ENCODE data around the gene COLQ.
"Not testable (repeated sequence)": the region's sequence is repeated elsewhere in the genome, so short reads cannot be mapped to it uniquely, and the experiment has no call there.

Gene COLQ

GRCh38 chr3:15486979-15487378 is 34.5 kb downstream of the COLQ start:
- DNase-seq: no peak

- no peak for DNase-seq
These were observed 35.5 kb downstream of the COLQ start for GRCh38 chr3:15486020-15486419.

- not testable (repeated sequence) for DNase-seq
These were observed 37.0 kb downstream of the COLQ start for GRCh38 chr3:15484551-15484950.

- DNase-seq: no peak
These were observed 41.9 kb downstream of the COLQ start for GRCh38 chr3:15479400-15480224.

DNA sequence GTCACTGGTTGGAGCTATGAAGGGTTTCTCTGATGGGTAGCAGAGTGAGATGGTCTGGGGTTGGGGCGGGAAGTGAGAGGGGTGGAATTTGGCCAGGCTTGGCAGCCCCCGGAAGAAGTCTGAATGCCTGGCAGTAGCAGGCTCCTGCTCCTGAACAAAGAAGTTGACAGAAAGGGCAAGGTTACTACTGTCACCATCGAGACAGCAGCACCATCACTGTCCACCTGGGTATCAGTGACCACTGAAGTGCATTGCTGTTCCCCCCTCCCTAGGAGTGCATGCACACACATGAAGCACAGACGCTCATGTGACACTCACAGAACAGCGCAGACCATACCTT is 42.9 kb downstream of the COLQ start:
- DNase-seq: no peak

DNA sequence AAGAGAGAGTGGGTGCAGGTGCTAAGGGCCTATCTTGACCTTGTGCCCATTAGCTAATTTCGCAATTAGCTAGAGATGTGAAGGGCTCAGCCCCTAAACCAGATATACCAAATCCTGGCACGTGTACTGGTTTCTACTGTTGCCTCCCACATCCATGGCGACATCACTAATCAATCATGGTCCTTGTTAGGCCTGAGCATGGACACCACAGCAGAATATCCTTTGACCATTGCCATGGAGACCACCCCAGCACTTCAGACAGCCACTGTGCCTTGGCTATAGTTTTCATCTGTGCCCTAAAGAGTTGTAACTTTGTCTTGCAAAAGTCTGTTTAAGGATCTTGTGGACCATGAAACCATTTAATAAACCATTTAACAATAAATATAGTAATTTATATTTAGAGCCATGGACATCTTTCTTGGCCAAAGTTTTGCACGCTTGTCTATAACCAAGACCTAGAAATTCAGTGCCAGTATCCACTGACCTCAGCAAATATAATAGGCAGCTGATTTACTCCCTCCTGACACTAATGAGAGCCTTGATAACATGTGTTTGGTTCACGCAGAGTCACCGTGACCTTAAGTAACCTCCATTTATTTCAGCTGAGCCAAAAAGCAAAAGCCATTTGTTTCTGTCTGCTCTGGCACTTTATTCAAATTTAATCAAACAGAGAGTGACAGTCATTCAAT is 43.4 kb downstream of the COLQ start:
- no peak for DNase-seq

DNA sequence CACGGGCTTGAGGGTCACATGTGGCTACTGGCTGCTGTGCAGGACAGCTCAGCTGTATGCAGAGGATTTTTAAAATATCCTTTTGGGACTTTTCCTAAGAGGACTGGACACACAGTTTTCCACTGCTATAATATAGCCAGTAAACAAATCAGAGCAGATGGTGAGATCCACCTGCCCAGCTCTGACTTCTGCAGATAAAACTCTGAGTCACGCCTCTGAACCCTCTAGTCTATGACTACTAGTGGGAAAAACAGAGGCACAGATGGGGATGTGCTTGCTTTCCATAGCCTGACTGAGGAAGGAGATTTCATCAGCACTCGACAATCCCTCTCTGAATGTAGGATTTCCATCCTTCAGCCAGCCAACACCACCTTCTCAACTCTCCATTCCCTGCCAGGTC is 45.1 kb downstream of the COLQ start:
- no peak for DNase-seq

- DNase-seq: no peak
These were observed 46.3 kb downstream of the COLQ start for GRCh38 chr3:15475161-15475560.

- DNase-seq: no peak
These were observed 49.6 kb downstream of the COLQ start for GRCh38 chr3:15471861-15472260.

DNA sequence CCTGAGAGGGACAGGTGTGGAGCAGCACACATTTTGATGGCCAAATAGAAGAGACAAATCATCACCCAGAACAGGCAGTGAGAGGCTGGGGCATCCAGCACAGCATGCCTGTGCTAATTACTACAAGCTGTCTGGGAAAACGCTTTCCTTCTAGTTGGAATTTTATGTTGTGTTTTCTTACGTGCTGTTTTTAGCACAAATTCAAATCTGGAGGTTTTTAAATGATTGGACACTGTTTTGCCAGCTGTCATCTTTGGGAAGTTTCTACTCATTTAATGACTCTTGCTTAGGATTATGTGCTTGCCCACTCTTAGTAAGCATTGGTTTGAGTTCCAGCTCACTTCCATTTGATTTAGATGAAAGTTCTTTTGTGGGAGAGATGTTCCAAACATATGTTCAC is 50.7 kb downstream of the COLQ start:
- DNase-seq: no peak

GRCh38 chr3:15470261-15470660 is 51.2 kb downstream of the COLQ start:
- no peak for DNase-seq

DNA sequence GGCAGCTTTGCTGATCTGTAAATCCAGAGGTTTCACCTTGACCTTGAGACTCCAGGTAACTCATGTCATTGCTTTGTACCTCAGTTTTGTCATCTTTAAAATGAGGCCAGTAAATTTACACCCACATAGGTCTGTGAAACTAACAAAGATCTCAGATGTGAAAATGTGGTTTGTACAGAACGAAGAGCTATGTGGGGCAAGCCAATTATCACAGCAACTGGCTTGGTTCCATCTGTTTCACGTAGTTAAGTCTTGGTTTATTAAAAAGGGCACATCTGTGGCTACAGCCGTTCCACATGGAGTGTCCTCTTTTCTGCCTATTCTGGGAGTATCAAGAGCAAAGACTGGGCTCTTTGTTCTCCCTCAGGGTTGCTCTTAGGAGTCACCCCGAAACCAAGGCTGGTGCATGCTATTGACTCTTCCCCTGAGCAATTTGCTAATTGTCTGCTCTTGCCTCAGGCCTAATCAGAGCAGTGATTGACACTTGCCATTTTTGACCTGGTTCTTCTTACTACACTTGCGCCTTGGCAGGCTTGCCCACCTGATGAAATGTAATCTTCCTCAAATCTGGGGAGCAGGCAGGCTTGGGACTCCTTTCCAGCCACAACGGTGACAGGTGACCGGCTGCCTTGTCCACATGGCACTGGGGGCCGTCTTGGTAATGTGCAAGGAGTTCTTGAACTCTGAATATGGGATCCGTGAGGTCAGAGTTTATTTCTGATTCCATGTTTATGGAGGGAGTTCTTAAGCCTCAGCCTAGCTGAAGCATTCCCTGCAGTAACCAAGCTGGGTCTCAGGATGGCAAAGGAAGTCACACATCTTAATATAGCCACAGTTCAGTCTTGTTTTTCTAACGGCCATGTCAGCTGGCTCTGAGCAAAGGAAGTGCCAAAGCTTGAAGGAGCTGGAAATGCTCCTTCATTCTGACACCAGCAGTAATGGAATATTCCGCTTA is 54.0 kb downstream of the COLQ start:
- DNase-seq: no peak

DNA sequence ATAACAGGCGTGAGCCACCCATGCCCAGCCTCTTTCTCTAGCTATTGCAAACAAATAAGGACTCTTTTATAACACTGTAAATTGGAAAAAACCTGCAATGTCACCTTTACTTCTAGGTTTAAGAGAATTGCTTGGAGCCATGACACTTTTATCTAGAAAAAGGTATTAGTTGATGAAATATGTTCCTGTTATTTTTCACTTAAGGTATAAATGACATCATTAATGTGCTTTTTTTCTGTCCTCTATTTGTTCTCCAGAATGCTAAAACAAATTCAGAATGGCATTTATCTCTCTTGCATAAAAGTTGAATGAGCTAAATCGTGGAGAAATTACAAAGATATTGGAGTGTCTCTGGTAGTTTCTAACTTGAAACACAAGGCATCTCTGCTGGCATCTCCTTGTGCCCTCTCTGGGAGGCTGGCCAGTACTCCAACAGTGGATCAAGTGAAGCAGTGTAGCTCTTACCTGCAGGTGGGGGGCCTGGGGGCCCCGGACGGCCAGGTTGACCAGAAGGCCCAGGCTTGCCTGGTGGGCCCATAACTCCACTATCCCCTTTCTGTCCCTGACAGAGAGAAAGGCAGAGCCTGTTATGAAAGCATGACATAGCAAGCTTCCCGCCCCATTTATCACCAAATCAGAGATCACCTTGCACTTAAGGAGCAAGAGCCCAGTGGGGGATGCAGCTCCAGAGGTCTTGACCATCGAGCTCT is 55.5 kb downstream of the COLQ start:
- DNase-seq: no peak

- DNase-seq: no peak
These were observed 59.1 kb downstream of the COLQ start for GRCh38 chr3:15462451-15462850.

DNA sequence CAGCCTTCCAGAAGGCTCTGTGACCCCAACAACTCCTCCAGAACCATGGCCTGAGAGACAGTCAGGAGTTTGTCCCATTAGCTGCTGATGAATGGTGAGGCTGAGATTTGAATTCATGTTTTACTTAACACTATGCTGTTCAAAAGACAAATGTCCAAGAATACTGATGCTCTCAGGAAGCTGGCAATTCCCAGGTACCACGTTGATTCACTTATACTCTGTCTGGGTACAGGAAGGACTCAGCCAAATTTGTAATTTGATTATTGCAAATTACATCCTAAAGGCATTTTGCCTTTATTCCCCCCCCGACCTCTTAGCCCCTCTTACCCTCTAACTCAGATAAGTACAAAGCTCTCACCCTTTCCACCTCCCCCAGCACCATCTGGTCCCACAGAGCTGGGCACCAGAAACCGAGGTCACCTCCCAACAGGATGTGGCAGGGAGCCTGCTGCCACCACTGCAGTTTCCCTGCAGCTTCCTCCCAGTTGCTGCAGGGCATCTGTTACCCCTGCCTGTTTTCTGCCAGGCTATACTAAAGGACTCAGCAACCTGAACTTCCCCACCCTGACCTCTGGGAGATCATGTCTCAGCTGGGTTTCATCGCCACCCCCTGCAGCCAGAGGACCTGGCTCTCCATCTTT is 60.5 kb downstream of the COLQ start:
- DNase-seq: no peak

- DNase-seq: no peak
These were observed 63.2 kb downstream of the COLQ start for GRCh38 chr3:15458212-15458780.

- DNase-seq: not testable (repeated sequence)
These were observed 64.6 kb downstream of the COLQ start for GRCh38 chr3:15456915-15457314.

GRCh38 chr3:15456321-15456720 is 65.2 kb downstream of the COLQ start:
- DNase-seq: no peak

DNA sequence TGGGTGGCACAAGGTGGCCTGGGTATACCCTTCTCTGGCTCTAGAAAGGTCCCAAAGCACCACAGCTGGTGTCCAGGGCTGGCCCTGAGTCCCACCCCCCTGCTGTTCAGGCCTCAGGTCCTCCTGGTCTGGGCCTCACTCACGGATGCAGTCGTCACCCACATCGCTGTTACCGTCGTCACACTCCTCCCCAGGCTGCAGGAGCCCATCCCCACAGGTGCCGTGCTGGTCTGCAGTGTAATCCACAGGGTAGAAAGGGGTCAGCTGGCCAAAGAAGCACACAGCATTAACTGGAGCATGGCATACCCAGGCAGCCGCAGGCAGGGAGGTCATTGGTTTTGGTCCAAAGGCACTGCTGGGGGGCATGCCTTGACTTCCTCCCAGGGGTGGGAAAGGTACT is 65.8 kb downstream of the COLQ start:
- DNase-seq: no peak

GRCh38 chr3:15454965-15455364 is 66.5 kb downstream of the COLQ start:
- no peak for DNase-seq

DNA sequence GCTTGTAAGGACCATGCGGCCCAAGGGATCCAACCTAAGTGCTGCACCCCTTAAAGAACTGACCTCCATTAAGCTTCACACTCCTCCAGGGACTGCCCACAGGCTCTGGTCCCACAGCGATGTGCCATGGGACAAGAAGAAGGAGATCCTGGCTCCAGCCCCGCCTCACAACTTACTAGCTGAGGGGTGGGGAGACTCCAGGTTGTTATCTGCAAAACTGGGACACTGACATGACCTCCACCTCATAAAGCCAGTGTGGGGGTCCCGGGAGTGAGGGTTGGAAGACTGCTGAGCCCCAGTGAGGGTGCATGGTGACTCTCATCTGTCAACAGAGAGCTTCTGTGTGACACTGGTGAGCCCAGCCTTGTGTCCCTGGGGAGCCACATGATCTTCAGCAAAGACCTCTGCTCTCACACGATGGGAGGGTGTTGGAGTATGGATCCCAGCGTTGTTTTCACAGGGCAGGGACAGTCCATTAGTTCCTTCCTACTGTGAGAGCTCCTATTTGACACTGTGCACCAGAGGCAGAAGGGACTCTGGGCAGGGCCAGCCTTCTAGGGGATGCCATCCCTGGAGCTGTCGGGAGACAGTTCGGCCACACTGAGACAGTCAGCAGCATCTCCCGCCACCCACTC is 67.4 kb downstream of the COLQ start:
- DNase-seq: no peak
